Neural progenitor cell (in vitro differentiated cells): ENCODE measurements around the gene ETV6.

Source experiments
- EZH2 ChIP-seq: fragments of 200-600 bp; sonication (generic); IDR thresholded peaks from 2 replicates; pipeline ENCODE4 v1.6.1; 2017; ENCODE audit warnings: antibody characterized with exemption, mild to moderate bottlenecking, moderate library complexity
- EZH2phosphoT487 ChIP-seq: fragments of 200-600 bp; sonication (generic); IDR thresholded peaks from 2 replicates; pipeline ENCODE4 v1.6.1; 2017; ENCODE audit warnings: antibody characterized with exemption
- TF ChIP-seq, protein P1 (sequence below): fragments of 200-600 bp; sonication (generic); IDR thresholded peaks from 2 replicates; pipeline ENCODE4 v1.5.1; 2017; ENCODE audit warnings: antibody characterized with exemption, mild to moderate bottlenecking

DNA sequence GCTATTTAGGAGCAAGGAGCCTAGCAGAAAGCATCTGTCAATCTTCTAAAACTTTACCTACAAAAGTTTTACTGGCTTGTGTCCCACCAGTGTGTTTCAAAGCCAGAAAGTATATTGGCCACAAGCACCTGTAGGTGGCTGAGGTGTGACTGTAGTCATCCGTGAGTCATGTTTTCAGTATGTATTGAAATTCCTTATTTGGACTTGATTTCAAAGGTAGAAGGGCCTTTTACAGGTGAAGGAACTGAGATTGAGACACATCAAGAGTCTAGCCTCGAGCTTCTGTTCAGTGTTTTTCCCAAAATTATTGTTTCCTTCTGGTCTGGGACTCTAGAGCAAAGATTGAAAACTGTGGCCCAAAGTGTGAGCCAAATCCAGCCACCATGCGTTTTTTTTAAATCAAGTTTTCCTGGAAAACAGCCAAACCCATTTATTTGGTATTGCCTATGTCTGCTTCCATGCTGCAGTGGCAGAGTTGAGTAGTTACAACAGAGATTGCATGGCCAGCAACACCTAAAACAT, 226.0 kb downstream of the ETV6 start:
- TF ChIP-seq EZH2: no peak
- TF ChIP-seq, protein P1, sequence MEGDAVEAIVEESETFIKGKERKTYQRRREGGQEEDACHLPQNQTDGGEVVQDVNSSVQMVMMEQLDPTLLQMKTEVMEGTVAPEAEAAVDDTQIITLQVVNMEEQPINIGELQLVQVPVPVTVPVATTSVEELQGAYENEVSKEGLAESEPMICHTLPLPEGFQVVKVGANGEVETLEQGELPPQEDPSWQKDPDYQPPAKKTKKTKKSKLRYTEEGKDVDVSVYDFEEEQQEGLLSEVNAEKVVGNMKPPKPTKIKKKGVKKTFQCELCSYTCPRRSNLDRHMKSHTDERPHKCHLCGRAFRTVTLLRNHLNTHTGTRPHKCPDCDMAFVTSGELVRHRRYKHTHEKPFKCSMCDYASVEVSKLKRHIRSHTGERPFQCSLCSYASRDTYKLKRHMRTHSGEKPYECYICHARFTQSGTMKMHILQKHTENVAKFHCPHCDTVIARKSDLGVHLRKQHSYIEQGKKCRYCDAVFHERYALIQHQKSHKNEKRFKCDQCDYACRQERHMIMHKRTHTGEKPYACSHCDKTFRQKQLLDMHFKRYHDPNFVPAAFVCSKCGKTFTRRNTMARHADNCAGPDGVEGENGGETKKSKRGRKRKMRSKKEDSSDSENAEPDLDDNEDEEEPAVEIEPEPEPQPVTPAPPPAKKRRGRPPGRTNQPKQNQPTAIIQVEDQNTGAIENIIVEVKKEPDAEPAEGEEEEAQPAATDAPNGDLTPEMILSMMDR: no peak
- no peak for TF ChIP-seq EZH2phosphoT487
